SJSA1 (cell line): ENCODE measurements around the gene ATP6AP2. TPM values are rescaled to one million over a fixed set of nuclear protein-coding genes. Genes with fewer than 3 reads are reported as not detected.

ENCODE experiments used
- total RNA-seq: library from RNA; depleted of rRNA; stranded (reverse); fragments of >200 nt; shearing (Covaris generic); gene quantifications from 2 replicates; pipeline ENCODE4 v1.2.3, GENCODE V29; 2014; rRNA removed

The ATP6AP2 gene
- total RNA-seq, 1 experiment from 2014 or later, result 105 TPM

Other genes with a start within 250 kb of the ATP6AP2 start
- not detected in 2 replicates for gene MPC1L, start 42.5 kb downstream of the ATP6AP2 start, total RNA-seq
- gene CXorf38, start 66.6 kb downstream of the ATP6AP2 start, total RNA-seq, result 20.8 and 21.2 TPM in 2 replicates
- gene MED14, start 154.6 kb downstream of the ATP6AP2 start, total RNA-seq, result 9.0 and 18.9 TPM in 2 replicates